HG03025 (cell line): ENCODE data around the gene RAB3A.
"Not testable (repeated sequence)": the region's sequence is repeated elsewhere in the genome, so short reads cannot be mapped to it uniquely, and the experiment has no call there.

ENCODE experiments used
- ATAC-seq: cut with Tn5 transposase; IDR thresholded peaks from one replicate; pipeline ENCODE4 v1.9.1; 2021; ENCODE audit warnings: mild to moderate bottlenecking, moderate library complexity; ENCODE audit not compliant: unreplicated experiment, low FRiP score

The RAB3A gene

GRCh38 chr19:18224525-18225354 is 20.9 kb upstream of the RAB3A start:
- ATAC-seq = peak; percentile 80

- ATAC-seq = no peak
Measured at GRCh38 chr19:18223860-18224524, 20.1 kb upstream of the RAB3A start.

- no peak for ATAC-seq
Measured at GRCh38 chr19:18221815-18222725, 18.2 kb upstream of the RAB3A start.

DNA sequence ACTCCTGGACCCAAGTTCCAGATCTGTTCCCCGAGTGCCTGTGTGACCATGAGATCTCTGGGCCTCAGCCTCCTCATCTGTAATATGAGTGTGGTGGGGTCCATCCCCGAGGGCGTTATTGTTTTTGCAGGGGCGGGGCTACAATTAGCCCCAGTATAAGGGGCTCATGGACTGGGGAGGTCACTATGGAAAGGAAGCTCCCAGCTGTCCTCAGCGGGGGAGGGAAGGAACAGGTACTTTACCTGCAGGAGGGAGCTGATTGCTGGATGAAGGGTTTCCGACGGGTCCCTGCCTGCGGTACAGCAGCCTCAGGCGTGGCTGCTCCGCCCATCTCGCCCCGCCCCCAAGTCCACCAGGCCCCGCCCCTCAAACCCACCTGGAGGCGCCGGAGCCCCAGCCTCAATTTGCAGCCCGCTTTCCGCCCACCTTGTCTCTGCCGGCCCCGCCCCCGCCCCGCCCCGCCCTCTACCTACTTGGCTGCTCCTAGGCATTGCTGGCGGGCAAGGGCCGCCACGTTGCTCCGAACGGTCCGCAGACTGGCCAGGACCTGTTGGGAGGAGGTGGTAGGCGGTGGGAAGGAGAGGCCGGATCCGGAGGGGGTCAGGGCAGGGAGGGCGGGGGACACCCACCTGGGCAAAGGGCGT is 16.9 kb upstream of the RAB3A start:
- no peak for ATAC-seq

- ATAC-seq = no peak
Measured at GRCh38 chr19:18219911-18220631, 16.2 kb upstream of the RAB3A start.

- no peak for ATAC-seq
Measured at GRCh38 chr19:18218600-18218999, 14.8 kb upstream of the RAB3A start.

DNA sequence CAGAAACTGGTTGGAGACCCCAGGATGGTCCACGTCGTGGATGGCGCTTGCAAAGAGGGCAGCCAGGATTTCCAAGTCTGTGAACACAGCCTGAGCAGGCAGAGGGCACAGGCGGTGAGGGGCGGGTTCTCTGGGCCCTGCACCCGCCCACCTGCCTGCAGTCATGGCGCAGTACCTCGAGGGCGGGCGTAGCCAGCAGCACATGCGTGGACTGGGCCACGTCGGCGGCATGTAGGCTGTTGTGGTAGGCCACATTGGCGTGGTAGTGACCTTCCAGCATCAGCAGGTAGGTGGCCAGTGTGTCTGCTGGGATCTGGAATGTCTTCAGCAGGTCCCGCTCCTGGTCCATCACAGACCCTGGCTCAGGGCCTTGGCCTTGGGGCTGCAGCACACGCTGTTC is 14.3 kb upstream of the RAB3A start:
- no peak for ATAC-seq

- ATAC-seq = no peak
Measured at GRCh38 chr19:18216789-18217188, 12.9 kb upstream of the RAB3A start.

GRCh38 chr19:18214779-18215433 is 11.1 kb upstream of the RAB3A start:
- ATAC-seq = no peak

- no peak for ATAC-seq
Measured at GRCh38 chr19:18211683-18212082, 7.8 kb upstream of the RAB3A start.

GRCh38 chr19:18209912-18210311 is 6.1 kb upstream of the RAB3A start:
- not testable (repeated sequence) for ATAC-seq

GRCh38 chr19:18208098-18208951 is 4.5 kb upstream of the RAB3A start:
- no peak for ATAC-seq

DNA sequence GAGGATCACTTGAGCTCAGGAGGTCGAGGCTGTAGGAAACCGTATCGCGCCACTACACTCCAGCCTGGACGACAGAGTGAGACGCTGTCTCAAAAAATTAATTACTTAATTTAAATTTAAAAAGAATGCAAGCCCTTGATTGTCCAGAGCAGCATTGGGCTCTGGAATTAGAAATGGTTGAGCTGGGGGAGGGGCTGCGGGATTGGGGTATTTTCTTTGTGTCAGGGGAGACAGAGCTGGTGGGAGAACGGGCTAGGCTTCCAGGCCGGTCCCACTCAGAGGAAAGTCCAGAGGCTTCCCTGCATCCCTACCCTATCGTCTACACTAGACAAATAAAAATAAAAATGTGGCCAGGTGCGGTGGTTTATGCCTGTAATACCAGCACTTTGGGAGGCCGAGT is 2.2 kb upstream of the RAB3A start:
- no peak for ATAC-seq

DNA sequence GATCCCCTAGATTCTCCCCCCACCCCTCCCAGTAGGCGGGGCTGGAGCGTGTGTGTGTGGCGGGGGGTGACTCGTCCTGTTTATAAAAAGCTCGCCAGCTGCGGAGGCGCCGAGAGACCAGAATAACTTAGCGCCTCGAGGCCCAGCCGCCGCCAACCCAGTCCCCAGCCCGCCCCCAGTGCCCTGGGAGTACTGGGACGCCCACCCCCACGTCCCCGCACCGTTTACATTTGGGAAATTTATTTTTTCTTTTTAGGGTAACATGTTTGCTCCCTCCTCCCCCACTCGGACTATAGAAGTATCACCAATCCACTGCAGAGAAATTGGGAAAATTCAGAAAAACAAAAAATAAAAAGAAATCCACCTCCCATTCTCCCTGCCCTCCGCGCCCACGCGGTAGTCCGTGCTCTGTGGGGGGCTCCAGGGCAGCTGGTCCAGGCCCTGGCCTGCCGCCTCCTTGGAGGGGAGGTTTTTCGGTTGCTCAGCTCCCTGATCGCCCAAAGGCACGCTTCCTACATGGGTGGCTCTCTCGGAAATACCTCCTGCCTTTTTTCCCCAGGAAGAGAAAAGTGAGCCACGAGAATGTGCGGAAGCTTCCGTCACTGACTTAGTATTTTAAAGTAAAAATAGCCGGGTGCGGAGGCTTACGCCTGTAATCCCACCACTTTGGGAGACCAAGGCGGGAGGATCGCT is 1.5 kb upstream of the RAB3A start:
- ATAC-seq = no peak

DNA sequence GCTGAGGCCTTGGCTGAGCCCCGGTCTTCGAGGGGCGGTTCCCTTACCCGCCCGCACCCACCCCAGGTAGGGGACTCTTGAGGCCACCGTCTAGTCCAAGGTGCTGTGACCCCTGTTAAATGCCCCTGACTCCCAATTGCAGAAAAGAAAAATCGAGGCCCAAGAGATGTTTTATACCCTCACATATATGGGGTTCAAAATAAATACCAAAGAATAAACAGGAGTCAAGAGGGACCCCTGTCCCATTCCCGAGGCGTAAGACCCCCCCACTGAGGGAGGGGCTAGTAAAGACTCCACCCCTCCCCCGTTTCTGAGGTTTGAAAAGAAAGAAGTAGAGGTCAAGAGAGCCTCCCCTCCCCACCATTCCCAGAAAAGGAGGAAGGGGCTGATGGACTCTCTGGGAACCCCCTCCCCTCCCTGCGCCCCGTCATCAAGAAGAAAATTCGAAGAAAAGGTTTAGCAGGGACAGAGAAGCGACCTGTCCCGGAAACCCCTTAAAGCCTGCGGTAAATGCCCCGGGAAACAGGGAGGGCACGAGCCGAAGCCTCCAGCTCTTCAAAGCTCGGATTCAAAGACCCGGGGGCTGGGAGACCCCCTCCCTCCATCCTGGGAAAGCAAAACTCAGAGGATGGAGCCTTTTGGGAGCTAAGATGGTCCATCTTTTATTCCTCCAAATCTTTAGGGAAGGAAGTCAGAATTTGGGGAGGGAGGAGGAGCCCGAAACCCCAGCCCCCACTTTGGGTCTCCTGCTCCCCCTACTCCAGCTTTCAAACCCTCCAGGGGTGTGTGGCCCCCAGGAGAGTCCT is 755 bp upstream of the RAB3A start:
- peak; percentile 6 for ATAC-seq

DNA sequence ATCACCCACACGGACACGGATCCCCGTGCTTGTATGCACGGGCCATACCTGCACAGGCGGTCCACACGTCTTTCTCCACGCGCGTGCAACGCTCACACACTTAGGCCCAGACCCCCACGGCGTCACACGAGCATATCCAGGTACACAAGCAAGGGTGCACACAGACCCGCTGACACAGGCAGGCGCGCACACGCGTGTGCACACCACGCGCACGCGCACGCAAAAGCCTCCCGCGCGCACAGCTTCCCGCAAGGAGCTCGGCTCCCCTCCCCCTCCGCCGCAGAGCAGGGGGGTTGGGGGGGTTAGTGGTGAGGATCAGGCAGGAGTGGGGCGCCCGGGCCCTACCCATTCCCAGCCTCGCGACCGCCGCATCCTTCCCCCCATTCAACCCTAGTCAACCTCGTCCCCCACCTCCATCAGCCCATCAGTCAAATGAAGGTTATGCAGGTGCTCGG is 407 bp downstream of the RAB3A start:
- ATAC-seq = peak; percentile 2
